ENCODE results near the gene RNASEH1.
"Not testable (repeated sequence)": the region's sequence is repeated elsewhere in the genome, so short reads cannot be mapped to it uniquely, and the experiment has no call there.

RNASEH1 gene

GRCh38 chr2:3517948-3518495, 40.1 kb downstream of the RNASEH1 start:
- H3K27ac ChIP-seq (ENCODE audit: low read depth, low read length): peak overlapping the region; percentile 64
- H3K79me2 ChIP-seq (ENCODE audit: insufficient read depth, low read length): peaks cover 14% of the 10 kb centered on the region
- TF ChIP-seq, protein P1, sequence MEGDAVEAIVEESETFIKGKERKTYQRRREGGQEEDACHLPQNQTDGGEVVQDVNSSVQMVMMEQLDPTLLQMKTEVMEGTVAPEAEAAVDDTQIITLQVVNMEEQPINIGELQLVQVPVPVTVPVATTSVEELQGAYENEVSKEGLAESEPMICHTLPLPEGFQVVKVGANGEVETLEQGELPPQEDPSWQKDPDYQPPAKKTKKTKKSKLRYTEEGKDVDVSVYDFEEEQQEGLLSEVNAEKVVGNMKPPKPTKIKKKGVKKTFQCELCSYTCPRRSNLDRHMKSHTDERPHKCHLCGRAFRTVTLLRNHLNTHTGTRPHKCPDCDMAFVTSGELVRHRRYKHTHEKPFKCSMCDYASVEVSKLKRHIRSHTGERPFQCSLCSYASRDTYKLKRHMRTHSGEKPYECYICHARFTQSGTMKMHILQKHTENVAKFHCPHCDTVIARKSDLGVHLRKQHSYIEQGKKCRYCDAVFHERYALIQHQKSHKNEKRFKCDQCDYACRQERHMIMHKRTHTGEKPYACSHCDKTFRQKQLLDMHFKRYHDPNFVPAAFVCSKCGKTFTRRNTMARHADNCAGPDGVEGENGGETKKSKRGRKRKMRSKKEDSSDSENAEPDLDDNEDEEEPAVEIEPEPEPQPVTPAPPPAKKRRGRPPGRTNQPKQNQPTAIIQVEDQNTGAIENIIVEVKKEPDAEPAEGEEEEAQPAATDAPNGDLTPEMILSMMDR (IDR thresholded peaks at IDR 0.05; ENCODE audit: insufficient read depth, low read length, poor library complexity, severe bottlenecking): no peak
- TF ChIP-seq EZH2phosphoT487 (conservative IDR thresholded peaks at IDR 0.05; ENCODE audit: low read length): no peak
- no peaks in the 10 kb centered on the region for H3K9me3 ChIP-seq (ENCODE audit: insufficient read depth, low read length)
- H4K20me1 ChIP-seq (ENCODE audit: low read depth, low read length): no peaks in the 10 kb centered on the region
- H3K27me3 ChIP-seq (ENCODE audit: low read length): no peaks in the 10 kb centered on the region
- peaks cover 5% of the 10 kb centered on the region; the same call in 1 of the 2 replicates for H3K36me3 ChIP-seq (ENCODE audit: low read length)
- H3K9ac ChIP-seq (ENCODE audit: low read length): peak overlapping the region; percentile 91
- H3K9me2 ChIP-seq (replicated peaks; ENCODE audit: insufficient read depth, low read length): no peaks in the 10 kb centered on the region
- H3K4me2 ChIP-seq (ENCODE audit: low read depth, low read length, poor library complexity, severe bottlenecking): peak overlapping the region; percentile 94
- H3K4me3 ChIP-seq (ENCODE audit: insufficient read depth, low read length, poor library complexity, severe bottlenecking): peak overlapping the region; percentile 84
- H2AFZ ChIP-seq (ENCODE audit: low read depth, low read length, severe bottlenecking): peak overlapping the region; percentile 73
- 0 out of 2 replicates have a peak, but pooled peaks cover 5% of the 10 kb centered on the region for H3F3A ChIP-seq (ENCODE audit: insufficient read depth)

DNA sequence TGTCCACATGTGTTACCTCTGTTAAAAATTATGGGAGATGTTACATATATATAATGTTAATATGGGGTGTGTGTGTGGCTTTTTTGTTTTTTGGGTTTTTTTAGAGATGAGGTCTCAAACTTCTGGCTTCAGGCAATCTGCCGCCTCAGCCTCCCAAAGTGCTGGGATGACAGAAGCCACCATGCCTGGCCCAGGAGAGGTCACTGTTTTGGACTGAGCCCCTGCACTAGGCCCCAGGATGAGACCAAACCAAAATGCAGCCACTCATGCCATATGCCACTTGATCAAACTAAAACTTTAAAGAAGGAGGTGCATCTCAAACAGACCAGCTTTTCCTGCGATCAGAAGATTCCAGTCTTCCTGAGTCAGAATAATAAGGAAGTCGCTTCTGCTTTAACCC, 41.3 kb downstream of the RNASEH1 start:
- Histone ChIP-seq H3K9ac (ENCODE audit: low read length) (no peak overlapping the region), H3K9me2 (replicated peaks; ENCODE audit: insufficient read depth, low read length) (no peaks in the 10 kb centered on the region), H3K36me3 (ENCODE audit: low read length) (peaks cover 5% of the 10 kb centered on the region; the same call in 1 of the 2 replicates), H4K20me1 (ENCODE audit: low read depth, low read length) (no peaks in the 10 kb centered on the region), H3K4me2 (ENCODE audit: low read depth, low read length, poor library complexity, severe bottlenecking) (no peak overlapping the region), H2AFZ (ENCODE audit: low read depth, low read length, severe bottlenecking) (no peak overlapping the region), H3K27ac (ENCODE audit: low read depth, low read length) (no peak overlapping the region), H3K79me2 (ENCODE audit: insufficient read depth, low read length) (peaks cover 14% of the 10 kb centered on the region), H3K9me3 (ENCODE audit: insufficient read depth, low read length) (no peaks in the 10 kb centered on the region), H3F3A (ENCODE audit: insufficient read depth) (0 out of 2 replicates have a peak, but pooled peaks cover 5% of the 10 kb centered on the region), H3K27me3 (ENCODE audit: low read length) (no peaks in the 10 kb centered on the region), H3K4me3 (ENCODE audit: insufficient read depth, low read length, poor library complexity, severe bottlenecking) (no peak overlapping the region)
- no peak for TF ChIP-seq EZH2phosphoT487 (conservative IDR thresholded peaks at IDR 0.05; ENCODE audit: low read length)
- TF ChIP-seq, protein P1 (IDR thresholded peaks at IDR 0.05; ENCODE audit: insufficient read depth, low read length, poor library complexity, severe bottlenecking): no peak

- H3K4me3 ChIP-seq (ENCODE audit: insufficient read depth, low read length, poor library complexity, severe bottlenecking); H3K9me3 ChIP-seq (ENCODE audit: insufficient read depth, low read length); H3K36me3 ChIP-seq (ENCODE audit: low read length); H3K4me2 ChIP-seq (ENCODE audit: low read depth, low read length, poor library complexity, severe bottlenecking); H2AFZ ChIP-seq (ENCODE audit: low read depth, low read length, severe bottlenecking); H3K27me3 ChIP-seq (ENCODE audit: low read length); H4K20me1 ChIP-seq (ENCODE audit: low read depth, low read length); H3F3A ChIP-seq (ENCODE audit: insufficient read depth); H3K27ac ChIP-seq (ENCODE audit: low read depth, low read length); H3K9me2 ChIP-seq (replicated peaks; ENCODE audit: insufficient read depth, low read length); H3K9ac ChIP-seq (ENCODE audit: low read length): not testable (repeated sequence)
- H3K79me2 ChIP-seq (ENCODE audit: insufficient read depth, low read length): peaks cover 14% of the 10 kb centered on the region
These were observed 42.7 kb downstream of the RNASEH1 start for GRCh38 chr2:3515438-3515837.

GRCh38 chr2:3513026-3513810, 44.9 kb downstream of the RNASEH1 start:
- Histone ChIP-seq H4K20me1 (ENCODE audit: low read depth, low read length) (no peaks in the 10 kb centered on the region), H2AFZ (ENCODE audit: low read depth, low read length, severe bottlenecking) (no peak overlapping the region), H3K9me3 (ENCODE audit: insufficient read depth, low read length) (no peaks in the 10 kb centered on the region)

More at GRCh38 chr2:3513026-3513810, 44.9 kb downstream of the RNASEH1 start:
- Histone ChIP-seq H3K4me3 (ENCODE audit: insufficient read depth, low read length, poor library complexity, severe bottlenecking) (no peak overlapping the region), H3K79me2 (ENCODE audit: insufficient read depth, low read length) (peaks cover 11% of the 10 kb centered on the region), H3K36me3 (ENCODE audit: low read length) (peaks cover 5% of the 10 kb centered on the region; the same call in 1 of the 2 replicates), H3F3A (ENCODE audit: insufficient read depth) (no peaks in the 10 kb centered on the region), H3K9ac (ENCODE audit: low read length) (no peak overlapping the region), H3K27ac (ENCODE audit: low read depth, low read length) (no peak overlapping the region), H3K9me2 (replicated peaks; ENCODE audit: insufficient read depth, low read length) (no peaks in the 10 kb centered on the region), H3K4me2 (ENCODE audit: low read depth, low read length, poor library complexity, severe bottlenecking) (no peak overlapping the region), H3K27me3 (ENCODE audit: low read length) (no peaks in the 10 kb centered on the region)
- TF ChIP-seq, protein P1 (IDR thresholded peaks at IDR 0.05; ENCODE audit: insufficient read depth, low read length, poor library complexity, severe bottlenecking): no peak
- TF ChIP-seq EZH2phosphoT487 (conservative IDR thresholded peaks at IDR 0.05; ENCODE audit: low read length): no peak

Measured in SU-DHL-6 (cell line).